ENCODE measurements around the gene PLEKHG2. TPM values are rescaled to one million over a fixed set of nuclear protein-coding genes. Genes with fewer than 3 reads are reported as not detected.
A peak's percentile ranks its signal among the peaks of the same experiment; 100 is the strongest.

Gene PLEKHG2
- polyA plus RNA-seq, 1 donor from 2014 or later = 14.3 TPM

DNA sequence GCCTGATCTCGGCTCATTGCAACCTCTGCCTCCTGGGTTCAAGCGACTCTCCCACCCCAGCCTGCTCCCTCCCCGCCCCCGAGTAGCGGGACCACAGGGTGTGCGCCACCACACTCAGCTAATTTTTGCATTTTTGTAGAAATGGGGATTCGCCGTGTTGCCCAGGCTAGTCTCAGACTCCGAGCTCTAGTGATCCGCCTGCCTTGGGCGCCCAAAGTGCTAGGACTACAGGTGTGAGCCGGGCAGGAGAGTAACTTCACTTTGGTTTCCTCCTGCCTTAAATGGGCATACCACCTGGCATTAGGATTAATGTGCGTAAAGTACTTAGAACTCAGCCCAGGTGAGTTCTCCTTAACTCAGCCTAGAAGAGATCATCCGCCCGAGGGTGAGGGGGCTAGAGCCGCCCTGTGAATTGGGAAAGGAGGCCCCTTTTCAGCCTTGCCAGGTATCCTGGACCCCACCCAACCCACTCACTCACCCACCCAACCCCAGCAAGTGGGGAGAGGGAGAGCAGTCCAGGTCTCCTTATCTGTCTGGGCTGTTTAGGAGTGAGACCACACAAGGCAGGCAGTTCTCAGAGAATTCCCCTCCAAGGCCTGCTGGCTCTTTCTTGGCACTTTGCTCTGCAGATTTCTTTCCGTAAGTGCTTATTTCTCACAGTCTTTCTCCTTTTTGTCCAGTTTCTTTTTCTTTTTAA, 7.1 kb upstream of the PLEKHG2 start:
- TF ChIP-seq EZH2 (IDR thresholded peaks at IDR 0.05; ENCODE audit: borderline replicate concordance, insufficient read depth, low read length, poor library complexity, severe bottlenecking) (no peak), RAD21 (conservative IDR thresholded peaks at IDR 0.05) (no peak), SMC3 (conservative IDR thresholded peaks at IDR 0.05; ENCODE audit: poor library complexity) (no peak), MXI1 (conservative IDR thresholded peaks at IDR 0.05; ENCODE audit: poor library complexity, severe bottlenecking) (no peak), POLR2AphosphoS5 (IDR thresholded peaks at IDR 0.05) (no peak), TAF1 (IDR thresholded peaks at IDR 0.05; ENCODE audit: low read depth) (no peak), EP300 (conservative IDR thresholded peaks at IDR 0.05; ENCODE audit: poor library complexity, severe bottlenecking) (no peak)
- TF ChIP-seq, protein P1, sequence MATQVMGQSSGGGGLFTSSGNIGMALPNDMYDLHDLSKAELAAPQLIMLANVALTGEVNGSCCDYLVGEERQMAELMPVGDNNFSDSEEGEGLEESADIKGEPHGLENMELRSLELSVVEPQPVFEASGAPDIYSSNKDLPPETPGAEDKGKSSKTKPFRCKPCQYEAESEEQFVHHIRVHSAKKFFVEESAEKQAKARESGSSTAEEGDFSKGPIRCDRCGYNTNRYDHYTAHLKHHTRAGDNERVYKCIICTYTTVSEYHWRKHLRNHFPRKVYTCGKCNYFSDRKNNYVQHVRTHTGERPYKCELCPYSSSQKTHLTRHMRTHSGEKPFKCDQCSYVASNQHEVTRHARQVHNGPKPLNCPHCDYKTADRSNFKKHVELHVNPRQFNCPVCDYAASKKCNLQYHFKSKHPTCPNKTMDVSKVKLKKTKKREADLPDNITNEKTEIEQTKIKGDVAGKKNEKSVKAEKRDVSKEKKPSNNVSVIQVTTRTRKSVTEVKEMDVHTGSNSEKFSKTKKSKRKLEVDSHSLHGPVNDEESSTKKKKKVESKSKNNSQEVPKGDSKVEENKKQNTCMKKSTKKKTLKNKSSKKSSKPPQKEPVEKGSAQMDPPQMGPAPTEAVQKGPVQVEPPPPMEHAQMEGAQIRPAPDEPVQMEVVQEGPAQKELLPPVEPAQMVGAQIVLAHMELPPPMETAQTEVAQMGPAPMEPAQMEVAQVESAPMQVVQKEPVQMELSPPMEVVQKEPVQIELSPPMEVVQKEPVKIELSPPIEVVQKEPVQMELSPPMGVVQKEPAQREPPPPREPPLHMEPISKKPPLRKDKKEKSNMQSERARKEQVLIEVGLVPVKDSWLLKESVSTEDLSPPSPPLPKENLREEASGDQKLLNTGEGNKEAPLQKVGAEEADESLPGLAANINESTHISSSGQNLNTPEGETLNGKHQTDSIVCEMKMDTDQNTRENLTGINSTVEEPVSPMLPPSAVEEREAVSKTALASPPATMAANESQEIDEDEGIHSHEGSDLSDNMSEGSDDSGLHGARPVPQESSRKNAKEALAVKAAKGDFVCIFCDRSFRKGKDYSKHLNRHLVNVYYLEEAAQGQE (IDR thresholded peaks at IDR 0.05; ENCODE audit: borderline replicate concordance) = no peak
- TF ChIP-seq, protein P2, sequence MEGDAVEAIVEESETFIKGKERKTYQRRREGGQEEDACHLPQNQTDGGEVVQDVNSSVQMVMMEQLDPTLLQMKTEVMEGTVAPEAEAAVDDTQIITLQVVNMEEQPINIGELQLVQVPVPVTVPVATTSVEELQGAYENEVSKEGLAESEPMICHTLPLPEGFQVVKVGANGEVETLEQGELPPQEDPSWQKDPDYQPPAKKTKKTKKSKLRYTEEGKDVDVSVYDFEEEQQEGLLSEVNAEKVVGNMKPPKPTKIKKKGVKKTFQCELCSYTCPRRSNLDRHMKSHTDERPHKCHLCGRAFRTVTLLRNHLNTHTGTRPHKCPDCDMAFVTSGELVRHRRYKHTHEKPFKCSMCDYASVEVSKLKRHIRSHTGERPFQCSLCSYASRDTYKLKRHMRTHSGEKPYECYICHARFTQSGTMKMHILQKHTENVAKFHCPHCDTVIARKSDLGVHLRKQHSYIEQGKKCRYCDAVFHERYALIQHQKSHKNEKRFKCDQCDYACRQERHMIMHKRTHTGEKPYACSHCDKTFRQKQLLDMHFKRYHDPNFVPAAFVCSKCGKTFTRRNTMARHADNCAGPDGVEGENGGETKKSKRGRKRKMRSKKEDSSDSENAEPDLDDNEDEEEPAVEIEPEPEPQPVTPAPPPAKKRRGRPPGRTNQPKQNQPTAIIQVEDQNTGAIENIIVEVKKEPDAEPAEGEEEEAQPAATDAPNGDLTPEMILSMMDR (IDR thresholded peaks at IDR 0.05; ENCODE audit: poor library complexity, severe bottlenecking) = no peak
- no peak overlapping the region for H3K4me2 ChIP-seq (ENCODE audit: low read length)

DNA sequence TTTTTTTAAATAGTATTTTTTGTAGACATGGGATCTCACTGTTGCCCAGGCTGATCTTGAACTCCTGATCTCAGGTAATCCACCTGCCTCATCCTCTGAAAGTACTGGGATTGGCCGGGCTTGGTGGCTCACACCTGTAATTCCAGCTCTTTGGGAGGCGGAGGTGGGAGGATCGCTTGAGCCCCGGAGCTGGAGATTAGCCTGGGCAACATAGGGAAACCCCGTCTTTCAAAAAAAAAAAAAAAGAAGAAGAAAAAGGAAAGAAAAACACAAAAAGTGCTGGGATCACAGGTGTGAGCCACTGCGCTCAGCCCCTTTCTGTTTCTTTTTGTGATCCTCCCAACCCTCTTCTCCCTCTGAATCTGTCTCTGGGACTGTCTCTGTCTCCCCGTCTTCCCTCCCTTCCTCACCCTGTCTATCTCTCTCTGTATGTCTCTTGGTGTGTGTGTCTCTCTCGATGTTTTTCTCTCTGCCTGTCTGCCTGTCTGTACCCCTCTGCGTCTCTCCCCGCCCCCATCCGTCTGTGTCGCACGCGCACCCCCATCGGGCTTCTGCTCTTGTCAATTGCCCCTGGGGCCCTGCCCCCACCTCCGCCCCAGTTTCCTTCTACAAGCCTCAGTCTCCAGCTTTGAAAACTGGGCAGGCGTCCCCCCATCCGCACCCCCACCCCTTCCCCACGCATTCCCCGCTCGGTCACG, 6.4 kb upstream of the PLEKHG2 start:
- Histone ChIP-seq H2AFZ (ENCODE audit: low read depth, low read length) (no peak overlapping the region), H3F3A (ENCODE audit: insufficient read depth, low read length, poor library complexity, severe bottlenecking) (no peaks in the 10 kb centered on the region), H3K9ac (ENCODE audit: low read length) (peak overlapping the region; percentile 23), H4K20me1 (ENCODE audit: insufficient read depth) (no peaks in the 10 kb centered on the region), H3K4me3 (ENCODE audit: low read length) (peak overlapping the region; percentile 58), H3K36me3 (ENCODE audit: insufficient read depth, low read length) (no peaks in the 10 kb centered on the region), H3K9me2 (ENCODE audit: insufficient read depth, low read length) (no peaks in the 10 kb centered on the region), H3K4me2 (ENCODE audit: low read length) (no peak overlapping the region), H3K79me2 (replicated peaks; ENCODE audit: insufficient read depth, low read length) (no peaks in the 10 kb centered on the region), H3K9me3 (ENCODE audit: low read length) (no peaks in the 10 kb centered on the region), H3K27ac (ENCODE audit: low read length) (no peak overlapping the region), H3K27me3 (ENCODE audit: insufficient read depth, low read depth, low read length) (peaks cover 52% of the 10 kb centered on the region)
- TF ChIP-seq POLR2AphosphoS5 (IDR thresholded peaks at IDR 0.05) = no peak
- TF ChIP-seq, protein P1 (IDR thresholded peaks at IDR 0.05; ENCODE audit: borderline replicate concordance) = no peak
- no peak for TF ChIP-seq TAF1 (IDR thresholded peaks at IDR 0.05; ENCODE audit: low read depth)
- TF ChIP-seq MXI1 (conservative IDR thresholded peaks at IDR 0.05; ENCODE audit: poor library complexity, severe bottlenecking) = no peak
- no peak for TF ChIP-seq SMC3 (conservative IDR thresholded peaks at IDR 0.05; ENCODE audit: poor library complexity)
- TF ChIP-seq EZH2 (IDR thresholded peaks at IDR 0.05; ENCODE audit: borderline replicate concordance, insufficient read depth, low read length, poor library complexity, severe bottlenecking) = no peak
- TF ChIP-seq, protein P2 (IDR thresholded peaks at IDR 0.05; ENCODE audit: poor library complexity, severe bottlenecking) = no peak
- no peak for TF ChIP-seq EP300 (conservative IDR thresholded peaks at IDR 0.05; ENCODE audit: poor library complexity, severe bottlenecking)
- TF ChIP-seq RAD21 (conservative IDR thresholded peaks at IDR 0.05) = no peak

More for the DNA sequence above, 7.1 kb upstream of the PLEKHG2 start:
- Histone ChIP-seq H3K36me3 (ENCODE audit: insufficient read depth, low read length) (no peaks in the 10 kb centered on the region), H3K27ac (ENCODE audit: low read length) (no peak overlapping the region), H3K27me3 (ENCODE audit: insufficient read depth, low read depth, low read length) (peaks cover 50% of the 10 kb centered on the region), H3K79me2 (replicated peaks; ENCODE audit: insufficient read depth, low read length) (no peaks in the 10 kb centered on the region), H3F3A (ENCODE audit: insufficient read depth, low read length, poor library complexity, severe bottlenecking) (no peaks in the 10 kb centered on the region), H3K4me3 (ENCODE audit: low read length) (no peak overlapping the region), H2AFZ (ENCODE audit: low read depth, low read length) (no peak overlapping the region), H3K9ac (ENCODE audit: low read length) (no peak overlapping the region), H3K9me2 (ENCODE audit: insufficient read depth, low read length) (no peaks in the 10 kb centered on the region), H3K9me3 (ENCODE audit: low read length) (no peaks in the 10 kb centered on the region), H4K20me1 (ENCODE audit: insufficient read depth) (no peaks in the 10 kb centered on the region)

All from neural cell (in vitro differentiated cells).